Testis (tissue), 3 donors: Measurements from ENCODE around the gene CERK. TPM values are rescaled to one million over a fixed set of nuclear protein-coding genes. Genes with fewer than 3 reads are reported as not detected.
"Not testable (repeated sequence)": the region's sequence is repeated elsewhere in the genome, so short reads cannot be mapped to it uniquely, and the experiment has no call there.

Experiments
- DNase-seq: peaks from one replicate; pipeline ENCODE4 v3.0.0-alpha.2; 2019
- H3K27ac ChIP-seq, 2 donors: fragments of 200-600 bp; sonication (generic); one replicate each; pipeline ENCODE4 v1.5.1; 2019
- H3K27me3 ChIP-seq: fragments of 200-600 bp; sonication (generic); one replicate; pipeline ENCODE4 v1.5.1; 2019
- H3K36me3 ChIP-seq: fragments of 200-600 bp; sonication (generic); one replicate; pipeline ENCODE4 v1.5.1; 2017; ENCODE audit warnings: low read depth; ENCODE audit errors: missing control alignments
- H3K4me1 ChIP-seq: fragments of 200-600 bp; sonication (generic); one replicate; pipeline ENCODE4 v1.5.1; 2019
- H3K4me3 ChIP-seq, 2 donors: fragments of 200-600 bp; sonication (generic); one replicate each; pipeline ENCODE4 v1.5.1; 2017 to 2019
- H3K9me3 ChIP-seq: fragments of 200-600 bp; sonication (generic); one replicate; pipeline ENCODE4 v1.5.1; 2017
- POLR2A ChIP-seq: fragments of 450-650 bp; IDR thresholded peaks from one replicate; pipeline ENCODE4 v1.6.1; 2017; ENCODE audit warnings: antibody characterized with exemption, mild to moderate bottlenecking, moderate library complexity
- WGBS, 2 donors: methylation state at CpG; one replicate each; pipeline ENCODE4 v1.1.5; 2018; 5-methylcytosine and 5-hydroxymethylcytosine counted together
- intact Hi-C: fragments of 100-400 bp; cut with DNase I; formaldehyde crosslinking; loops from one replicate; pipeline ENCODE4 v1.15.1; 2023; ENCODE audit warnings: low total_unique reads
- polyA plus RNA-seq: library from polyadenylated mRNA; stranded (reverse); fragments of 350-450 nt; fragmentation: Illumina TruSeq; extraction: RNeasy Lipid Tissue Mini Kit (QIAGEN cat#74804); gene quantifications from one replicate; pipeline ENCODE4 v1.2.3, GENCODE V29; 2014; ENCODE audit warnings: low read depth, low replicate concordance; ENCODE audit not compliant: insufficient read depth
- total RNA-seq, 2 donors: library from RNA; depleted of rRNA; stranded (reverse); fragments of >200 nt; gene quantifications; one replicate each; pipeline ENCODE4 v1.2.3, GENCODE V29; 2016
- TF ChIP-seq, protein P1 (sequence below), 3 experiments: fragments of 450-650 bp in 2 of 3; fragments of 200-600 bp in 1 of 3; sonication (generic) in 1 of 3; IDR thresholded peaks; one replicate each; pipeline ENCODE4 v1.5.1; 2016 to 2019; ENCODE audit warnings: antibody characterized with exemption in 3 of 3, mild to moderate bottlenecking in 2 of 3, moderate library complexity in 1 of 3

Gene CERK
- total and polyA plus RNA-seq, 3 donors from 2014 or later: 14.0 to 21.3 (median 17.0) TPM

DNA sequence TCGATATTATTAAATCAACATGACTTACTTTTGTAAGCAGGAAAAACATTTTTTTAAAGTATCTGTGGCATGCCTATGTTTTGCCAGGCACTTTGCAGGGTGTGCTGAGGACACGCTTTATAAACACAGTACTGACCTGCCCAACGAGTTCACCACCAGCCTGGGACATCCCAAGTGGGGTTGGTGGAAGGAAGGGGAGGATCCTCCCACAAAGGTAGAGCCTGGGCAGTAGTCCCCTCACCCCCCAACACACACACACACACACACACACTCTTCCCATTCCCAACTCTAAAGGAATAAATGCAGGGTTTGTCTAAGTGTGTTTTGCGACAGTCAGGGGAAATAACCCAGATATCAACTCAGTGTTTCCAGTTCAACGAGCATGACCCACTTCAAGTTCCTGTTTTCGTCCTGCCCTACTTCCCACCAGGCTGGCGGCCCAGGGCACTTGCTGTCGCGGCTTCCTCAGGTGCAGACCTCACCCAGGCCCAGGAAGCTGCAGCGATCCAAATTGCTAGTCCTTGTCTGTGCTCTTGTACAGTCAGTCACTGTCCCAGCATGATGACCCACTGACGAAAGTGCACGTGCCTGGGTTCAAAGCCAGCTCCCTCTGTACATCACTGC lies 3.1 kb downstream of the CERK start:
- no peaks in the 10 kb centered on the region for H3K27me3 ChIP-seq
- no peaks in the 10 kb centered on the region for H3K9me3 ChIP-seq
- H3K4me3 ChIP-seq: no peak overlapping the region
- DNase-seq: no peak
- no peak for TF ChIP-seq POLR2A
- TF ChIP-seq, protein P1, sequence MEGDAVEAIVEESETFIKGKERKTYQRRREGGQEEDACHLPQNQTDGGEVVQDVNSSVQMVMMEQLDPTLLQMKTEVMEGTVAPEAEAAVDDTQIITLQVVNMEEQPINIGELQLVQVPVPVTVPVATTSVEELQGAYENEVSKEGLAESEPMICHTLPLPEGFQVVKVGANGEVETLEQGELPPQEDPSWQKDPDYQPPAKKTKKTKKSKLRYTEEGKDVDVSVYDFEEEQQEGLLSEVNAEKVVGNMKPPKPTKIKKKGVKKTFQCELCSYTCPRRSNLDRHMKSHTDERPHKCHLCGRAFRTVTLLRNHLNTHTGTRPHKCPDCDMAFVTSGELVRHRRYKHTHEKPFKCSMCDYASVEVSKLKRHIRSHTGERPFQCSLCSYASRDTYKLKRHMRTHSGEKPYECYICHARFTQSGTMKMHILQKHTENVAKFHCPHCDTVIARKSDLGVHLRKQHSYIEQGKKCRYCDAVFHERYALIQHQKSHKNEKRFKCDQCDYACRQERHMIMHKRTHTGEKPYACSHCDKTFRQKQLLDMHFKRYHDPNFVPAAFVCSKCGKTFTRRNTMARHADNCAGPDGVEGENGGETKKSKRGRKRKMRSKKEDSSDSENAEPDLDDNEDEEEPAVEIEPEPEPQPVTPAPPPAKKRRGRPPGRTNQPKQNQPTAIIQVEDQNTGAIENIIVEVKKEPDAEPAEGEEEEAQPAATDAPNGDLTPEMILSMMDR (IDR thresholded peaks at IDR 0.05): no peak
- 59 to 73% methylated on average over 8 to 12 of the region's 12 CpGs for WGBS, 2 donors
- intact Hi-C loops: no loop called here
- peaks cover 22% of the 10 kb centered on the region for H3K4me1 ChIP-seq
- no peaks in the 10 kb centered on the region for H3K36me3 ChIP-seq
- H3K27ac ChIP-seq: no peak overlapping the region

DNA sequence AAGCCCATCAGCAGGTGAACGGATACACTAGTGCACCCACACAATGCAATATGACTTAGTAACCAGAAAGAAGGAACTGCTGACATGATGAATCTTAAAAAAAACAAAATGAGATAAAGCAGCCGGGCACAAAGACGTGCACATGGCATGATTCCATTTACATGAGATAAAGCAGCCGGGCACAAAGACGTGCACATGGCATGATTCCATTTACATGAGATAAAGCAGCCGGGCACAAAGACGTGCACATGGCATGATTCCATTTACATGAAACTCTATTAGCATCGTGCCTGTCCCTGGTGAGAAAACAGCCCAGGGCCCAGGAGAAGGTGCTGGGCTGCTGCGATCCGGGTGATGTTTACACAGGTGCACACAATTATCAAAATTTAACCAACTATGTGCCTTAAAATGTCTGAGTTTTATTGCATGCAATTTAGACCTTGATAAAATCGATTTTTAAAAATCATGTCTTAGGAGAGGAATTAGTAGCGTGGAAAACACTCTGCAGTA lies 3.8 kb downstream of the CERK start:
- WGBS, 2 donors: 38 to 40% methylated on average over 12 of the region's 12 CpGs
- H3K27ac ChIP-seq, H3K4me3 ChIP-seq, H3K36me3 ChIP-seq, H3K27me3 ChIP-seq, intact Hi-C loops, H3K9me3 ChIP-seq, DNase-seq: not testable (repeated sequence)
- H3K4me1 ChIP-seq: peaks cover 22% of the 10 kb centered on the region

DNA sequence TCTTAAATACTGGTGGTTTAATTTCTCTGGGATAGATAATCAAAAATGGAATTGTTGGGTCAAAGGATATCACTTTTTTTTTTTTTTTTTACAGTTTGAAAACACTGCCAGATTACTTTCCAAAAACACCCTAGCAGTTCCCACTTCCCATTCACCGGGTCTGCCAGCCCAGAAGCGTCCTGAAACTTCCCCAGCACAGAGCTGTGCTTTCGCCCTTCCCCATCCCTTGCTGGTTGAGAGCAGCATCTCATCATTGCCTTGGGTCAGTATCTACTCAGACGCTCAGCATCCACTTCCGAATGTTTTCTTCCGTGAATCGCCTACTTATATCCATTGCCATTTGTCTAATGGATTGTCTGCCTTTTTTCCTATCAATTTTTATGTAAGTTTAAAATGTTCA lies 5.5 kb downstream of the CERK start:
- no peak for DNase-seq
- intact Hi-C loops: no loop called here
- H3K27me3 ChIP-seq: no peaks in the 10 kb centered on the region
- no peaks in the 10 kb centered on the region for H3K9me3 ChIP-seq
- H3K4me1 ChIP-seq: peaks cover 22% of the 10 kb centered on the region
- H3K27ac ChIP-seq: no peak overlapping the region
- H3K4me3 ChIP-seq: no peak overlapping the region
- no peaks in the 10 kb centered on the region for H3K36me3 ChIP-seq
- TF ChIP-seq, protein P1 (IDR thresholded peaks at IDR 0.05): no peak
- TF ChIP-seq POLR2A: no peak
- WGBS, 2 donors: 84 to 89% methylated on average over 7 of the region's 7 CpGs

DNA sequence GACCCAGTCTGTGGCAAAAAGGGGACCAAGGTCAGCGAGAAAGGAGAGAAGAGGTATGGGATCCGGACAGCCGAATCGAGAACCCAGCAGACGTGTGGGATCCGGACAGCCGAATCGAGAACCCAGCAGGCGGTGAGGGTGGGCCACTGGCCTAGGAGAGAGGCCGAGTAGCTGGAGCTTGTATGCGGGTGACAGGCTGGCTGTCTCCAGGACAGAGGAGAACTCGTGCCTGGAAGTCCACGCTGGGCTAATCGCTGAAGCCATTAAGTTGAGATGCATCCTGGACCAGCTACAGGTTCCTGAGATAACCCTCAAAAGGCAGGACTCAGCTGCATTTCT lies 6.0 kb downstream of the CERK start:
- WGBS, 2 donors: 91 to 94% methylated on average over 14 of the region's 14 CpGs
- no peaks in the 10 kb centered on the region for H3K27me3 ChIP-seq
- intact Hi-C loops: no loop called here
- no peak overlapping the region for H3K4me3 ChIP-seq
- peaks cover 22% of the 10 kb centered on the region for H3K4me1 ChIP-seq
- H3K36me3 ChIP-seq: no peaks in the 10 kb centered on the region
- H3K9me3 ChIP-seq: no peaks in the 10 kb centered on the region
- DNase-seq: no peak
- TF ChIP-seq POLR2A: no peak
- TF ChIP-seq, protein P1 (IDR thresholded peaks at IDR 0.05): no peak
- no peak overlapping the region for H3K27ac ChIP-seq

DNA sequence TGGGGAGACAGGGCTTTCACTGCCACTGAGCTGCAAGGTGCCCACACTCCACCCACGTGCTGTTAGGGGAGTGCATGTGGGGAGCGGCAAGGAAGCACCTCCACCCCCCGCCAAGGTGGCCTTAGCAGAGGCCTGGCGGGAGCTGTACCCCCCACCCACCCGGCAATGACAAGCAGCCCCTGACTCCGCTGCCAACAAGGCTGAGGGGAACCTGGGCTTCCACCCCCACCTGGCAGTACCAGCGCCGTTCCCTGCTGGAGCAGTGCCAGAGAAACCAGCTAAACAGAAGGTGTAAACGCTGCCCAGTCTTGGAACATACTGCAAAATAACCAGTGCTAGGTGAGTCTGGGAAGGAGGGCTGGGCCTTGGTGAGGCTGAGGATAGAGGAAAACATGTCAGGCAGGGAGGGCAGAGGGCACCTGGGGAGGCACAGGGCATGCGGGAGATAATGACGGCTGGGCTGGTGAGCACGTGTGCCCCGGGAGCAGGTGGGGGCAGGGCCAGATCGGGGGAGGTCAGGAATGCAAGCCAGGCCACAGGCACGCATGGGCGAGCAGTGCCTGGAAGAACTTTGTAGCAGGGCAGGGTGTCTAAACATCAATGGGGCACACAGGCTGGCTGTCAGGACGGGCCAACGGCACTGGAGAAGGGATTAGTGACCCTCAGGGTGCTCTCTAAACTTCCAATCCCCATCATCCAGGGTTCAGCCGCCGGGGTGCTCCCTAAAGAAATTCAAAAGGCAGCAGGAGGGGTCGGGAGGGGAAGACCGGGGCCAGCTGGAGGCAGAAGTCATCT lies 6.6 kb downstream of the CERK start:
- Histone ChIP-seq H3K36me3 (no peaks in the 10 kb centered on the region), H3K4me1 (peaks cover 22% of the 10 kb centered on the region), H3K27ac (no peak overlapping the region), H3K4me3 (no peak overlapping the region), H3K9me3 (no peaks in the 10 kb centered on the region), H3K27me3 (no peaks in the 10 kb centered on the region)
- DNase-seq: peak; percentile 69
- intact Hi-C loops: no loop called here
- TF ChIP-seq, protein P1 (IDR thresholded peaks at IDR 0.05): no peak
- TF ChIP-seq POLR2A: no peak
- 64 to 67% methylated on average over 14 to 22 of the region's 22 CpGs for WGBS, 2 donors
